NCI-H446 (cell line): ENCODE results near the gene TMEM17.
A peak's percentile ranks its signal among the peaks of the same experiment; 100 is the strongest.

Experiments used
- DNase-seq, 2 experiments: peaks; one replicate each; lab custom pipeline; 2025; lab: John Stamatoyannopoulos, UW

TMEM17 gene

GRCh38 chr2:62472312-62472711 is 33.7 kb downstream of the TMEM17 start:
- DNase-seq, result no peak

GRCh38 chr2:62471816-62472215 is 34.2 kb downstream of the TMEM17 start:
- peak in 1 of 2 experiments; percentile 48 for DNase-seq

GRCh38 chr2:62471404-62471803 is 34.6 kb downstream of the TMEM17 start:
- DNase-seq, result no peak

- no peak for DNase-seq
Measured at GRCh38 chr2:62469548-62469947, 36.4 kb downstream of the TMEM17 start.

- no peak for DNase-seq
Measured at GRCh38 chr2:62469114-62469513, 36.9 kb downstream of the TMEM17 start.

- no peak for DNase-seq
Measured at GRCh38 chr2:62467475-62468321, 38.3 kb downstream of the TMEM17 start.

GRCh38 chr2:62467100-62467474 is 38.9 kb downstream of the TMEM17 start:
- no peak for DNase-seq

- DNase-seq, result no peak
Measured at GRCh38 chr2:62466503-62466854, 39.5 kb downstream of the TMEM17 start.

GRCh38 chr2:62465741-62466502 is 40.1 kb downstream of the TMEM17 start:
- no peak for DNase-seq

GRCh38 chr2:62465039-62465740 is 40.8 kb downstream of the TMEM17 start:
- DNase-seq, result no peak

GRCh38 chr2:62464221-62465007 is 41.6 kb downstream of the TMEM17 start:
- DNase-seq, result no peak

- no peak for DNase-seq
Measured at GRCh38 chr2:62462211-62462610, 43.8 kb downstream of the TMEM17 start.

- DNase-seq, result peak in 1 of 2 experiments; percentile 17
Measured at GRCh38 chr2:62461707-62462106, 44.3 kb downstream of the TMEM17 start.

GRCh38 chr2:62461017-62461553 is 44.9 kb downstream of the TMEM17 start:
- DNase-seq, result no peak

GRCh38 chr2:62460175-62460574 is 45.8 kb downstream of the TMEM17 start:
- DNase-seq, result no peak

GRCh38 chr2:62459672-62460071 is 46.3 kb downstream of the TMEM17 start:
- no peak for DNase-seq

- DNase-seq, result no peak
Measured at GRCh38 chr2:62459106-62459505, 46.9 kb downstream of the TMEM17 start.

GRCh38 chr2:62458671-62459081 is 47.3 kb downstream of the TMEM17 start:
- DNase-seq, result peak in 1 of 2 experiments; percentile 60

- peak in 1 of 2 experiments; percentile 18 for DNase-seq
Measured at GRCh38 chr2:62458206-62458641, 47.8 kb downstream of the TMEM17 start.

GRCh38 chr2:62457556-62457955 is 48.4 kb downstream of the TMEM17 start:
- DNase-seq, result no peak
